ENCODE measurements around the gene UNC79.

GRCh38 chr14:93536945-93537344, 106.2 kb downstream of the UNC79 start:
- TF ChIP-seq POLR2A (IDR thresholded peaks at IDR 0.05) (no peak), EP300 (IDR thresholded peaks at IDR 0.05) (no peak), CTCF (IDR thresholded peaks at IDR 0.05) (no peak), POLR2AphosphoS5 (IDR thresholded peaks at IDR 0.05) (no peak)
